Choroid plexus epithelial cell (primary cell): ENCODE measurements around the gene LCE3B.

ENCODE experiments used
- DNase-seq: peaks from one replicate; pipeline ENCODE4 v3.0.0-alpha.2; 2010; ENCODE audit warnings: low read depth
- H3K4me3 ChIP-seq: 2 replicates; pipeline ENCODE4 v1.5.1; 2011; ENCODE audit warnings: low read depth, mild to moderate bottlenecking, control low read depth, low read length, moderate library complexity
- TF ChIP-seq, protein P1 (sequence below): conservative IDR thresholded peaks from 2 replicates; pipeline ENCODE4 v1.5.1; 2011; ENCODE audit warnings: low read depth, mild to moderate bottlenecking, control low read depth, inconsistent platforms, low read length, moderate library complexity

LCE3B gene

DNA sequence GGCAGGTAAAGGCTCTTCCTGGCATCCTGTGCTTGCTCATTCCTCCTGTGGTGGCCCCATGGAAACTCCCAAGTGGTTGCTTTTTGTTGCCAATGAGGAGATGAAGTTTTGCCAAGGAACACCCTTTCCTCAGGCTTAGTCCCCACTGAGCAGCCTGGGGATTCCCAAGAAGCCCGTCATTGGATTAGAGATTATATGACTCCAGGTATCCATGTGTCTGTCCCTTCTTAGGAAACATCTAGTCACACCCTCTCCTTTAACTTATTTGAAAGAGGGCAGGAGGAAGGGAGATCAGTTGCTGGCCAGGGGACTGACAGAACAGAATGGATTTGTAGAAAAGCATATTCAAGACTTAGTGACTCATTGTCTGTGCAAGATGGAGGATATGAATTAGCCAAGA, 13.1 kb downstream of the LCE3B start:
- no peak overlapping the region for H3K4me3 ChIP-seq
- TF ChIP-seq, protein P1, sequence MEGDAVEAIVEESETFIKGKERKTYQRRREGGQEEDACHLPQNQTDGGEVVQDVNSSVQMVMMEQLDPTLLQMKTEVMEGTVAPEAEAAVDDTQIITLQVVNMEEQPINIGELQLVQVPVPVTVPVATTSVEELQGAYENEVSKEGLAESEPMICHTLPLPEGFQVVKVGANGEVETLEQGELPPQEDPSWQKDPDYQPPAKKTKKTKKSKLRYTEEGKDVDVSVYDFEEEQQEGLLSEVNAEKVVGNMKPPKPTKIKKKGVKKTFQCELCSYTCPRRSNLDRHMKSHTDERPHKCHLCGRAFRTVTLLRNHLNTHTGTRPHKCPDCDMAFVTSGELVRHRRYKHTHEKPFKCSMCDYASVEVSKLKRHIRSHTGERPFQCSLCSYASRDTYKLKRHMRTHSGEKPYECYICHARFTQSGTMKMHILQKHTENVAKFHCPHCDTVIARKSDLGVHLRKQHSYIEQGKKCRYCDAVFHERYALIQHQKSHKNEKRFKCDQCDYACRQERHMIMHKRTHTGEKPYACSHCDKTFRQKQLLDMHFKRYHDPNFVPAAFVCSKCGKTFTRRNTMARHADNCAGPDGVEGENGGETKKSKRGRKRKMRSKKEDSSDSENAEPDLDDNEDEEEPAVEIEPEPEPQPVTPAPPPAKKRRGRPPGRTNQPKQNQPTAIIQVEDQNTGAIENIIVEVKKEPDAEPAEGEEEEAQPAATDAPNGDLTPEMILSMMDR = no peak
- no peak for DNase-seq

DNA sequence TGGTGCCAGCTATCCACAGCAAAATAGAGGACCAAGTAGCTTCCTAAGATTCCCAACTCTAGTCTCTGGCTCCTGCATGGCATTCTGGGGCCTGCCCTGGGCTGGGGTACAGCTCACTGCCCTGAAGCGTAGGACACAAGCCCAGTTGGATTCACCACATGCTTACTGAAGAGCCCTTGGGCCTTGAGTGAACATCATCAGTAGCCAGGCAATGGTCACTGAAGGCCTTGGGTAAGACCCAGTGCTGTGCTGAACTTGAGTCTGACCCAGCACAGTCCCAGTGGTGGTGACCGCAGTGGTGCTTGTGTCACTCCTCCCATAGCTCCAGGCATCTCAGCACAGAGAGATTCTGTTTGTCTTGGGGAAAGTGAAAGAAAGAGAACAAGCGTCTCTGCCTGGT, 17.0 kb downstream of the LCE3B start:
- H3K4me3 ChIP-seq = no peak overlapping the region
- TF ChIP-seq, protein P1 = no peak
- DNase-seq = no peak

DNA sequence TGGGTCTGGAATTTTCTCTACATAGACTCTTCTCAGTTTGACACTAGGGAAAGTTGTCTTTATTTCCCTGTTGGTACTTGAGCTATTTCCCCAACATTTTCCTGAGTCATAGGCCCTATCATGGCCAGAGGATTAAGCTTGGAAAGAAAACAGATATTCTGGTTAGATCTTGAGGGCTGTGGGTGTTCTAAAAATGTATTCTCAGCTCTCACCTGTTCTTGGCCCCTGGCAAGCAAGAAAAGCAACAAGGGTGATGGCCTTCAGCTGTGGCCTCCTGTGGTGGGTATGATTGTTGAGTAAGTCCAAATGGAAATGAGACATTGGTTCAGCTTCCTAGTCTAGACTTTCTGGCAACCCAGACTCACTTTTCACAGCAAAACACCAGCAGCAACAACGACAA, 26.7 kb downstream of the LCE3B start:
- no peak overlapping the region for H3K4me3 ChIP-seq
- TF ChIP-seq, protein P1 = no peak
- no peak for DNase-seq

DNA sequence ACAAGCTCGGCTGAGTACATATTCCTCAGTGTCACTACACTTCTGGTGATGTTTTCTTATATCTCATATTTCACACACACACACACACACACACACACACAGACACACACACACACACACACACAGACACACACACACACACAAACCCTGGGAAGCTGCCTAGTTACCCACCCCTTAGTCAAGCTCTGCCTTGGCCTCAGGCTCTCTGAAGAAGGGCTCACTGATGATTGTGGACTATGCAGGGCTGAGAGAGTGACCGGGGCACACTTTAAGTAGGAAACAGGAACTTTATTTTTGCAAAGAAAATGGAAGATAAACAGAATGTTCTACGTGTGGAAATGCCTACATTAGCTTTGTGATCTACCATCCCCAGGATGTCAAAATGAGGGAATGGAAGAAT, 30.3 kb downstream of the LCE3B start:
- no peak for DNase-seq
- TF ChIP-seq, protein P1 = no peak
- no peak overlapping the region for H3K4me3 ChIP-seq

DNA sequence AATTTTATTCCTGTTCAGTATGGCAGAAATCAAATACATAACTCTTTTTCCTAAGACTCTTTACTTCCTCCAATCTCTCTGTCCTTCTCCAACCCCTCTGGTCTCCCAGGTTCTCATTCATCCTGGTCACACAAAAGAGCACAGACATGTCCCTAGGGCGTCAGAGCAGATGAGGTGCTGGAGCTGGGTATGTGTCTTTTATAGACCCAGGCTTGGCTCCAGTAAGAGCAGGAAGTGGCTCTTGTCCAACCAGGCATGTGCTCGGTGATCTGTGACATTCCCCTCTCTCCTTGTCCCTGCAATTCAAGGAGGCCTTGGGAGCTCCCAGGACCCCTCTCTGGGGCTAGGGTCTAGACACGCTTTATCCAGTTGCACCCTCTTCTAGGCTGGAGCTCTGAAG, 31.5 kb downstream of the LCE3B start:
- H3K4me3 ChIP-seq = no peak overlapping the region
- TF ChIP-seq, protein P1 = no peak
- no peak for DNase-seq

DNA sequence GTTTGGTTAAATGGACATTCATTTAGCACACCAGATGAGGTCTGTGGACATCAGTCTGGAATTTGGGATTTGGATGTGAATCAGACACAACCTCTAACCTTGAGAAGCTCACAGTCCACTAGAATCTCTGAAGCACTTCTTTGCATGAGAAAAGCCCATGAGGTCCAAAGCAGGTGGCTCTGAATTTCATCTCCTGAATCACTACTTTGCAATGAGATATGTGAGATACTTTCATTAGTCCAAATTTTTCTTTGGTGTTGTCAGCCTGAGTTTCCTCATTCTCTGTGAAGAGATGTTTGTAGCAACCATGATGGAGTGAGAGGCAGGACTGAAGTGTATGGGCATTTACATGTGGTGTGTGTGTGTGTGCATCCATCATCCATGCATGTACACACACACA, 33.0 kb downstream of the LCE3B start:
- no peak for DNase-seq
- no peak overlapping the region for H3K4me3 ChIP-seq
- TF ChIP-seq, protein P1 = no peak

DNA sequence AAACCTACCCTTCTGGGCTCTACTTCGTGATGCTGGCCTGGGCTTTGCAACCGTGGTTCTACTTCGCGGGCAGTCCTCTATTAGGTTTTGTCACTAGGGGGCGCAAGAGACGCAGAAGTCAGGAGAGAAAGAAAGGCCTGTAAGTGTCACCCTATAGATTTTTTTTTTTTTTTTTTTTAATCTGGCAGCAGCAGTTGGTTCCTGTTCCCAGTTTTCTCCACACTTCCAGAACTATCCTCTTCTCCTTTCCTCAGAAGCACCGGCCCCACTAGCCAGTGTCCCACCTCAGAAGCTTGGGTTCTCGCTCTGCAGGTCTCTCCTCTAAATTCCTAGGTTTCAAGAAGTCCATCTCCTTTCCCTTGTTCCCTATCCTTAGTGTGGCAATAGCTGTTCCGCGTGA, 40.5 kb downstream of the LCE3B start:
- no peak overlapping the region for H3K4me3 ChIP-seq
- peak; percentile 38 for DNase-seq
- TF ChIP-seq, protein P1 = peak; percentile 66
